Fibroblast of pulmonary artery (primary cell): ENCODE measurements around the gene HOXB7.

ENCODE experiments used
- DNase-seq: peaks from one replicate; pipeline ENCODE4 v3.0.0-alpha.2; 2010; ENCODE audit warnings: low read depth
- H3K4me3 ChIP-seq: replicated peaks from 2 replicates; pipeline ENCODE4 v1.5.1; 2011; ENCODE audit warnings: low read depth, mild to moderate bottlenecking, control low read depth, low read length, moderate library complexity
- TF ChIP-seq, protein P1 (sequence below): IDR thresholded peaks from 2 replicates; pipeline ENCODE4 v1.5.1; 2011; ENCODE audit warnings: mild to moderate bottlenecking, control low read depth, low read length, inconsistent platforms; ENCODE audit errors: missing control alignments

HOXB7 gene

DNA sequence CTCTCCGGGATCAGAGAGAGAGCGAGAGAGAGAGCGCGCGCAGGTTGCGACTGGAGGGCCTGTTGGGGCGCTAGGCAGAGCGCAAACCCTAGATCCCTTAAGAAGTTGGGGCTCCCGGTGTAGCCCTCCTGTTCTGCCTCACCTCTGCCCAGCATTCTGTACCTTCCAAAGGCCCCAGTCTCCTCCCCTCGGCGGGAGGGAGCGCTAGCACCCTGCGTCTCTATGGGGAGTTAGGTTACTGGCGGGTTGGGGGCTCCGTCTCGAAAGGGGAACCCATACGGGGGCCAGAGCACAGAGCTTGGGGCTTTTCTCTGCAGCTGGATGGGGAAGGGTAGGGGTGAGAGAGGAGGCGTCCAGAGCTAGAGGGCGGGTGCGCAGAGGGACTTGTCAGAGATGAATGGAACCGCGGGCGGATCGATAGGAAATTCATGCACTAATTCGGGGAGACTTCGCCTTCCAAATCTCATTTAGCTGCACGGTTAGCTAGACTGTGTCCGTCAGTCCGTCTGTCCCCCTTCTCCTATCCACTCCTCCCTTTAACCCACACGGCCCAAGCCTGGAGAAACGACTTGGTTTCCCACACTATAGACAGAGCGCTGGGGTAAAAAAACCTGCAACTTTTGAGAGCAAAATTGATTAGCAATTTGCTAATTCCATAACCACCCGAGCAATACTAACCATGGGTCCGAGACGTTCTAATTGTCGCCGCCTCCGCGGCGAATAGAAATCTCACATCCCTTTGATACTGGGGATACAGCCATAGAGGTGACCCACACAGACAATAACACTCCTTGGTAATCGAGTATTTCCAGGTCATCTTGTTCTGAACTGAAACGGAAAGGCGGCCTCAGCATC, 32.0 kb downstream of the HOXB7 start:
- no peak for DNase-seq
- H3K4me3 ChIP-seq = peak overlapping the region; percentile 54
- TF ChIP-seq, protein P1, sequence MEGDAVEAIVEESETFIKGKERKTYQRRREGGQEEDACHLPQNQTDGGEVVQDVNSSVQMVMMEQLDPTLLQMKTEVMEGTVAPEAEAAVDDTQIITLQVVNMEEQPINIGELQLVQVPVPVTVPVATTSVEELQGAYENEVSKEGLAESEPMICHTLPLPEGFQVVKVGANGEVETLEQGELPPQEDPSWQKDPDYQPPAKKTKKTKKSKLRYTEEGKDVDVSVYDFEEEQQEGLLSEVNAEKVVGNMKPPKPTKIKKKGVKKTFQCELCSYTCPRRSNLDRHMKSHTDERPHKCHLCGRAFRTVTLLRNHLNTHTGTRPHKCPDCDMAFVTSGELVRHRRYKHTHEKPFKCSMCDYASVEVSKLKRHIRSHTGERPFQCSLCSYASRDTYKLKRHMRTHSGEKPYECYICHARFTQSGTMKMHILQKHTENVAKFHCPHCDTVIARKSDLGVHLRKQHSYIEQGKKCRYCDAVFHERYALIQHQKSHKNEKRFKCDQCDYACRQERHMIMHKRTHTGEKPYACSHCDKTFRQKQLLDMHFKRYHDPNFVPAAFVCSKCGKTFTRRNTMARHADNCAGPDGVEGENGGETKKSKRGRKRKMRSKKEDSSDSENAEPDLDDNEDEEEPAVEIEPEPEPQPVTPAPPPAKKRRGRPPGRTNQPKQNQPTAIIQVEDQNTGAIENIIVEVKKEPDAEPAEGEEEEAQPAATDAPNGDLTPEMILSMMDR = no peak

GRCh38 chr17:48577946-48578615, 32.7 kb downstream of the HOXB7 start, which contains the start of gene HOXB4:
HOXB4 (minus strand) TSS chr17:48578350; CDS start chr17:48578319, 31 bp downstream.
- peak within 1 kb of the TSS; percentile 54 for H3K4me3 ChIP-seq

GRCh38 chr17:48577330-48577945, 33.4 kb downstream of the HOXB7 start:
- TF ChIP-seq, protein P1 = no peak
- H3K4me3 ChIP-seq = peak overlapping the region; percentile 54
- no peak for DNase-seq

More at GRCh38 chr17:48577946-48578615, 32.7 kb downstream of the HOXB7 start, which contains the start of gene HOXB4:
- TF ChIP-seq, protein P1 = no peak
- peak; percentile 56 for DNase-seq

GRCh38 chr17:48576479-48577309, 34.1 kb downstream of the HOXB7 start:
- peak overlapping the region; percentile 54 for H3K4me3 ChIP-seq
- TF ChIP-seq, protein P1 = no peak
- no peak for DNase-seq

- TF ChIP-seq, protein P1 = no peak
- peak overlapping the region; percentile 17 for H3K4me3 ChIP-seq
- DNase-seq = no peak
These were observed 34.9 kb downstream of the HOXB7 start for GRCh38 chr17:48575673-48576478.
